PC-3 (cell line): ENCODE data around the gene GXYLT2. TPM values are rescaled to one million over a fixed set of nuclear protein-coding genes. Genes with fewer than 3 reads are reported as not detected.
A peak's percentile ranks its signal among the peaks of the same experiment; 100 is the strongest.

Source experiments
- ATAC-seq: fragments of 200-7000 bp; cut with Tn5 transposase; 2 replicates; pipeline ENCODE4 v1.9.1; 2020; ENCODE audit warnings: mild to moderate bottlenecking, moderate library complexity
- BruUV-seq: library from RNA; stranded (reverse); fragments of 400-500 nt; replicated peaks from 2 replicates; lab custom pipeline; 2021; lab: Mats Ljungman, UMichigan
- CTCF ChIA-PET: fragments of 300-600 bp; sonication (Branson Sonifier 250); formaldehyde crosslinking; loops from one replicate; lab custom pipeline; 2022; ENCODE audit warnings: antibody characterized with exemption; lab: Charles Lee
- POLR2A ChIA-PET: fragments of 300-600 bp; sonication (Branson Sonifier 250); formaldehyde crosslinking; loops from one replicate; lab custom pipeline; 2022; ENCODE audit warnings: antibody characterized with exemption; ENCODE audit not compliant: unreplicated experiment; lab: Charles Lee
- DNase-seq: peaks from one replicate; pipeline ENCODE4 v3.0.0-alpha.2; 2015
- H2AFZ ChIP-seq: fragments of 300-600 bp; sonication (generic); 2 replicates; pipeline ENCODE4 v1.6.0; 2016; ENCODE audit warnings: antibody characterized with exemption, low read length
- H3F3A ChIP-seq: fragments of 300-600 bp; sonication (generic); one replicate; pipeline ENCODE4 v1.6.0; 2017; ENCODE audit warnings: antibody characterized with exemption, low read length, control low read depth, mild to moderate bottlenecking; ENCODE audit not compliant: unreplicated experiment
- H3K27ac ChIP-seq: fragments of 300-600 bp; sonication (generic); 2 replicates; pipeline ENCODE4 v1.5.1; 2016; ENCODE audit warnings: mild to moderate bottlenecking, low read length
- H3K27me3 ChIP-seq: fragments of 300-600 bp; sonication (generic); 2 replicates; pipeline ENCODE4 v1.6.1; 2016; ENCODE audit warnings: low read length, mixed read lengths
- H3K36me3 ChIP-seq: fragments of 300-600 bp; sonication (generic); 2 replicates; pipeline ENCODE4 v1.6.1; 2016; ENCODE audit warnings: low read depth, mixed run types, low read length, mixed read lengths
- H3K4me1 ChIP-seq: fragments of 300-600 bp; sonication (generic); 2 replicates; pipeline ENCODE4 v1.5.1; 2016; ENCODE audit warnings: low read length; ENCODE audit not compliant: insufficient read depth
- H3K4me2 ChIP-seq: fragments of 300-600 bp; sonication (generic); 2 replicates; pipeline ENCODE4 v1.6.0; 2016; ENCODE audit warnings: low read length
- H3K4me3 ChIP-seq: fragments of 300-600 bp; sonication (generic); 2 replicates; pipeline ENCODE4 v1.5.1; 2016; ENCODE audit warnings: mild to moderate bottlenecking, low read length, mixed read lengths
- H3K79me2 ChIP-seq: fragments of 300-600 bp; sonication (generic); 2 replicates; pipeline ENCODE4 v1.6.1; 2017; ENCODE audit warnings: low read length, mixed read lengths
- H3K9ac ChIP-seq: fragments of 300-600 bp; sonication (generic); 2 replicates; pipeline ENCODE4 v1.6.0; 2016; ENCODE audit warnings: mild to moderate bottlenecking, low read length
- H3K9me2 ChIP-seq: fragments of 300-600 bp; sonication (generic); replicated peaks from 2 replicates; pipeline ENCODE4 v1.6.1; 2016; ENCODE audit warnings: mixed run types, low read length, mixed read lengths
- H3K9me3 ChIP-seq: fragments of 300-600 bp; sonication (generic); 2 replicates; pipeline ENCODE4 v1.6.1; 2016; ENCODE audit warnings: low read length, mixed read lengths
- H4K20me1 ChIP-seq: fragments of 300-600 bp; sonication (generic); 2 replicates; pipeline ENCODE4 v1.6.1; 2016; ENCODE audit warnings: low read length, mixed read lengths
- CTCF ChIP-seq: fragments of 300-600 bp; sonication (generic); conservative IDR thresholded peaks from 2 replicates; pipeline ENCODE4 v1.5.1; 2017; ENCODE audit warnings: antibody characterized with exemption, low read depth, mild to moderate bottlenecking, low read length
- EZH2 ChIP-seq: fragments of 300-600 bp; sonication (generic); IDR thresholded peaks from one replicate; pipeline ENCODE4 v1.6.1; 2017; ENCODE audit warnings: antibody characterized with exemption, mild to moderate bottlenecking, low read length; ENCODE audit not compliant: unreplicated experiment
- EZH2phosphoT487 ChIP-seq: fragments of 300-600 bp; sonication (generic); IDR thresholded peaks from 2 replicates; pipeline ENCODE4 v1.6.1; 2018; ENCODE audit warnings: mild to moderate bottlenecking, antibody characterized with exemption, low read length, borderline replicate concordance
- intact Hi-C: fragments of 100-400 bp; cut with micrococcal nuclease; formaldehyde crosslinking; loops from 2 replicates; pipeline ENCODE4 v1.9.0; 2023
- total RNA-seq: library from RNA; depleted of rRNA; stranded (reverse); fragments of >200 nt; gene quantifications from 2 replicates; pipeline ENCODE4 v1.2.3, GENCODE V29; 2014

The GXYLT2 gene
- total RNA-seq, 1 experiment from 2014 or later: 12.6 TPM

GRCh38 chr3:72993391-72993790 lies 105.5 kb downstream of the GXYLT2 start:
- Histone ChIP-seq H3K9me2 (no peaks in the 10 kb centered on the region), H3F3A (no peaks in the 10 kb centered on the region), H3K4me1 (peaks cover 6% of the 10 kb centered on the region), H3K4me2 (no peak overlapping the region), H4K20me1 (peaks cover 6% of the 10 kb centered on the region), H3K27me3 (no peaks in the 10 kb centered on the region), H2AFZ (no peak overlapping the region), H3K79me2 (peaks cover 15% of the 10 kb centered on the region), H3K36me3 (peaks cover 2% of the 10 kb centered on the region; the same call in 1 of the 2 replicates), H3K9ac (no peak overlapping the region), H3K9me3 (no peaks in the 10 kb centered on the region), H3K27ac (no peak overlapping the region), H3K4me3 (no peak overlapping the region)
- ATAC-seq (no peak), DNase-seq (peak; percentile 21)
- no TSS peak for BruUV-seq
- TF ChIP-seq EZH2phosphoT487 (no peak), EZH2 (no peak), CTCF (peak; percentile 45)
- intact Hi-C loops: loop anchor here (1.0 kb wide), 1 partner anchor 63 kb away; no protein-coding TSS in a partner anchor
- CTCF ChIA-PET: no interaction called here
- POLR2A ChIA-PET: no interaction called here

- peaks cover 25% of the 10 kb centered on the region for H4K20me1 ChIP-seq
- DNase-seq (no peak), ATAC-seq (no peak)
- H3K36me3 ChIP-seq: peaks cover 14% of the 10 kb centered on the region
- peaks cover 25% of the 10 kb centered on the region for H3K4me1 ChIP-seq
- BruUV-seq: no TSS peak
- H2AFZ ChIP-seq: no peak overlapping the region
- no peaks in the 10 kb centered on the region for H3K27me3 ChIP-seq
- intact Hi-C loops: loop anchor here (5.0 kb wide), 2 partner anchors 42 to 148 kb away; partner anchors contain the start of gene SHQ1
- ChIA-PET CTCF (no interaction called here), POLR2A (no interaction called here)
- no peak for TF ChIP-seq CTCF
- no peak for TF ChIP-seq EZH2
- no peak for TF ChIP-seq EZH2phosphoT487
- no peaks in the 10 kb centered on the region for H3K9me3 ChIP-seq
- H3K9me2 ChIP-seq: no peaks in the 10 kb centered on the region
- no peak overlapping the region for H3K4me2 ChIP-seq
- H3F3A ChIP-seq: no peaks in the 10 kb centered on the region
- H3K79me2 ChIP-seq: peaks cover 35% of the 10 kb centered on the region
- no peak overlapping the region for H3K9ac ChIP-seq
- H3K4me3 ChIP-seq: no peak overlapping the region
- no peak overlapping the region for H3K27ac ChIP-seq
Measured at GRCh38 chr3:72995337-72995736, 107.5 kb downstream of the GXYLT2 start.

DNA sequence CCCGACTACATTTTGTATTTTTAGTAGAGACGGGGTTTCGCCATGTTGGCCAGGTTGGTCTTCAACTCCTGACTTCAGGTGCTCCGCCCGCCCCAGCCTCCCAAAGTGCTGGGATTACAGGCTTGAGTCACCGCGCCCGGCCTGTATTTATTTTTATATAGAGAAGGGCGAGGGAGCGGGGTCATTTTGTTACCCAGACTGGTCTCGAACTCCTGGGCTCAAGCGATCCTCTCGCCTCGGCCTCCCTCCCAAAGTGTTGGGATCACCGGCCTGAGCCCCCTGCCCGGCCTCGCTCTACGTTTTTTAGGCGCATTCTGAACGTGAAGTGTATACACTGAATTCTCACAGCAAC lies 108.3 kb downstream of the GXYLT2 start:
- CTCF ChIA-PET: no interaction called here

More for the DNA sequence above, 108.3 kb downstream of the GXYLT2 start:
- Histone ChIP-seq H3K9ac (peak overlapping the region; percentile 83), H3K4me3 (peak overlapping the region; percentile 85), H3K4me1 (peaks cover 28% of the 10 kb centered on the region), H3K79me2 (peaks cover 42% of the 10 kb centered on the region), H3K4me2 (peak overlapping the region; percentile 74), H4K20me1 (peaks cover 33% of the 10 kb centered on the region), H3F3A (no peaks in the 10 kb centered on the region), H3K27me3 (no peaks in the 10 kb centered on the region), H3K27ac (peak overlapping the region; percentile 10; the same call in 1 of the 2 replicates), H3K36me3 (peaks cover 19% of the 10 kb centered on the region), H3K9me3 (no peaks in the 10 kb centered on the region), H3K9me2 (no peaks in the 10 kb centered on the region), H2AFZ (peak overlapping the region; percentile 76)
- TSS peak; percentile 91 for BruUV-seq
- ATAC-seq: no peak
- no peak for TF ChIP-seq CTCF
- TF ChIP-seq EZH2: no peak
- TF ChIP-seq EZH2phosphoT487: no peak
- POLR2A ChIA-PET: no interaction called here
- no peak for DNase-seq
- intact Hi-C loops: loop anchor here (2.0 to 5.0 kb wide), 3 partner anchors 41 to 149 kb away; partner anchors contain the start of gene SHQ1
